Calu3 (cell line): ENCODE results near the gene UST. TPM values are rescaled to one million over a fixed set of nuclear protein-coding genes. Genes with fewer than 3 reads are reported as not detected.

Experiments
- BruUV-seq: library from RNA; stranded (reverse); fragments of 400-500 nt; replicated peaks from 2 replicates; lab custom pipeline; 2021; lab: Mats Ljungman, UMichigan
- CTCF ChIA-PET: fragments of 300-600 bp; sonication (Branson Sonifier 250); formaldehyde crosslinking; loops from one replicate; lab custom pipeline; 2022; ENCODE audit warnings: antibody characterized with exemption; lab: Charles Lee
- DNase-seq: peaks from one replicate; pipeline ENCODE4 v3.0.0; 2022
- H3K27ac Mint-ChIP-seq: one replicate; pipeline ENCODE4 v1.8.0; 2022; ENCODE audit warnings: mixed read lengths; ENCODE audit not compliant: unreplicated experiment
- H3K27me3 Mint-ChIP-seq: one replicate; pipeline ENCODE4 v1.8.0; 2022; ENCODE audit warnings: mixed read lengths; ENCODE audit not compliant: unreplicated experiment
- H3K36me3 Mint-ChIP-seq: one replicate; pipeline ENCODE4 v1.8.0; 2022; ENCODE audit warnings: mild to moderate bottlenecking, moderate library complexity, mixed read lengths; ENCODE audit not compliant: insufficient read depth, unreplicated experiment
- H3K4me1 Mint-ChIP-seq: one replicate; pipeline ENCODE4 v1.8.0; 2022; ENCODE audit warnings: mild to moderate bottlenecking, low read depth, mixed read lengths; ENCODE audit not compliant: unreplicated experiment
- H3K4me3 Mint-ChIP-seq: one replicate; pipeline ENCODE4 v1.8.0; 2022; ENCODE audit warnings: mild to moderate bottlenecking, low read depth, moderate library complexity, mixed read lengths; ENCODE audit not compliant: unreplicated experiment
- H3K9me3 Mint-ChIP-seq: one replicate; pipeline ENCODE4 v1.8.0; 2022; ENCODE audit warnings: low read depth, mixed read lengths; ENCODE audit not compliant: unreplicated experiment
- CTCF ChIP-seq: fragments of 200-600 bp; IDR thresholded peaks from one replicate; pipeline ENCODE4 v1.8.0; 2022; ENCODE audit warnings: antibody characterized with exemption; ENCODE audit not compliant: unreplicated experiment
- intact Hi-C: fragments of 100-400 bp; cut with micrococcal nuclease; formaldehyde crosslinking; loops from one replicate; pipeline ENCODE4 v1.10.0; 2022; ENCODE audit not compliant: unreplicated experiment
- total RNA-seq: library from RNA; stranded (reverse); gene quantifications from 2 replicates; pipeline ENCODE4 v1.2.3, GENCODE V29; 2022

UST gene
- total RNA-seq, 1 experiment from 2014 or later, result 2.4 TPM

DNA sequence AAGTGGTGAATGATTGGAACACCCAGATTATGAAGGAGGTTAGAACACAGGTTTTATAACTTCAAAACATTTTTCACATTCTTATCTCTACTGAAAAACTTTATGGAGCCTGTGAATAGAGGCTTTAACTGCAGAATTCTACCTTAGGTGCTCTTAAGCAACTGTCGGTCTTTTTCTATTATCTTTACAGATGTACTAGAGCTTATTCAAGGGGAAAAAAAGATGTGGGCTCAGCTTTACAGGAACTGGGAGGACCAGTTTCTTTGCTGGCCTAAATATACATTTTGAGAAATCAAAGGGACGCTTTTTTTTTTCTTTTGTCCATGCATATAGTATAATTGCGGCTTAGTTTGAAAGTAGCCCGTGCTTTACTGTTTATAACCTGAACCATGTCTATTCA is 58.9 kb downstream of the UST start:
- Mint-ChIP-seq H3K36me3 (no peaks in the 10 kb centered on the region), H3K9me3 (no peaks in the 10 kb centered on the region), H3K27ac (no peak overlapping the region), H3K4me1 (peaks cover 9% of the 10 kb centered on the region), H3K27me3 (no peaks in the 10 kb centered on the region), H3K4me3 (no peak overlapping the region)
- no peak for DNase-seq
- no TSS peak for BruUV-seq
- CTCF ChIA-PET, result no interaction called here
- TF ChIP-seq CTCF, result no peak
- intact Hi-C loops, result no loop called here

GRCh38 chr6:148807784-148808183 is 61.0 kb downstream of the UST start:
- Mint-ChIP-seq H3K27ac (no peak overlapping the region), H3K4me1 (peaks cover 9% of the 10 kb centered on the region), H3K27me3 (no peaks in the 10 kb centered on the region), H3K4me3 (no peak overlapping the region), H3K36me3 (no peaks in the 10 kb centered on the region), H3K9me3 (no peaks in the 10 kb centered on the region)
- no TSS peak for BruUV-seq
- TF ChIP-seq CTCF, result no peak
- CTCF ChIA-PET, result no interaction called here
- DNase-seq, result no peak
- intact Hi-C loops, result no loop called here

DNA sequence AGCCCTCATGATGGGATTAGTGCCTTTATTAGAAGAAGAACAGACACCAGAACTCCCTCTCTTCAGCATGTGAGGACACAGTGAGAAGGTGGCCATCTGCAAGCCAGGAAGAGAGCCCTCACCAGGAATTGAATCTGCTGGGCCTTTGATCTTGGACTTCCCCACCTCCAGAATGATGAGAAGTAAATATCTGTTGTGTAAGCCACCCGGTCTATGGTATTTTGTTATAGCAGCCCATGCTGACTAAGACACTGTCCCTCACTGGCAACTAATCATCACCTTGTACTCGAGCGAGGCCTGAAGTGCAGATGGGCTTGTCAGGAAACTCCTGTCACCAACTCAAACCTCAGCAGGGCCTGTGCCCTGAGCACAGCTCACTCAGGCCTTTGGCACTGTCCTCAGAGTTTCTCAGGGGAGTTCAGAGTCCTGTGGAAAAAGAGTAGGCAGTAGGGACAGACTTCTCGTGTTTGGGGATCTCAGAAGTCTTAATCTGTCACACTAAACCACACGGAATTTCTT is 62.0 kb downstream of the UST start:
- H3K4me3 Mint-ChIP-seq, result no peak overlapping the region
- no peak overlapping the region for H3K27ac Mint-ChIP-seq
- CTCF ChIA-PET, result no interaction called here
- peaks cover 9% of the 10 kb centered on the region for H3K4me1 Mint-ChIP-seq
- no peaks in the 10 kb centered on the region for H3K9me3 Mint-ChIP-seq
- intact Hi-C loops, result no loop called here
- no peaks in the 10 kb centered on the region for H3K27me3 Mint-ChIP-seq
- H3K36me3 Mint-ChIP-seq, result no peaks in the 10 kb centered on the region
- no peak for DNase-seq
- no TSS peak for BruUV-seq
- TF ChIP-seq CTCF, result no peak

DNA sequence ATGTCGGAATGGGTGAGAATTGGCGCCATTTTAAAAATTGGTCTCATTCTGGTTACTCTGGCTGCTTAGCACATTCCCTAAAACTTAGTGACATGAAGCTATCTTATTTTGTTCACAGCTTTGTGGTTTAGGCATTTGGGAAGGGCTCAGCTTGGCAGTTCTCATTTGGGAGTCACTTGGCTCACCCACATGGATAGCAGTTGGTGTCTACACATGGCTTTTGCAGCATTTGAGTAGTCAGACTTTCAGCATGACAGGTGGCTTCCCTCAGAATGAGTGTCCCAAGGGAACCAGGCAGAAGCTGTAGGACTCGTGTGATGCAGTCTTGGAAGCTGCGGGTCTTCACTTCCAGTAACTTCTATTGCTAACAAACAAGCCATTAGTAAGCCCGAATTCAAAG is 64.6 kb downstream of the UST start:
- no peak overlapping the region for H3K27ac Mint-ChIP-seq
- no peak overlapping the region for H3K4me3 Mint-ChIP-seq
- peaks cover 9% of the 10 kb centered on the region for H3K4me1 Mint-ChIP-seq
- TF ChIP-seq CTCF, result no peak
- no peak for DNase-seq
- no peaks in the 10 kb centered on the region for H3K9me3 Mint-ChIP-seq
- intact Hi-C loops, result no loop called here
- no peaks in the 10 kb centered on the region for H3K36me3 Mint-ChIP-seq
- CTCF ChIA-PET, result no interaction called here
- no peaks in the 10 kb centered on the region for H3K27me3 Mint-ChIP-seq
- BruUV-seq, result no TSS peak
